Liver (tissue), 3 donors: Measurements from ENCODE around the gene RGS3.

Experiments used
- ATF3 ChIP-seq: IDR thresholded peaks from 2 replicates; pipeline ENCODE4 v1.6.1; 2016; ENCODE audit warnings: antibody characterized with exemption
- CTCF ChIP-seq: fragments of 150-350 bp; IDR thresholded peaks from 2 replicates; pipeline ENCODE4 v1.5.1; 2017; ENCODE audit warnings: improper control_type of control experiment, low read depth, low read length; ENCODE audit not compliant: missing input control
- EGR1 ChIP-seq, 2 donors: IDR thresholded peaks; 2 replicates each; pipeline ENCODE4 v1.6.1; 2016 to 2018; ENCODE audit warnings: antibody characterized with exemption in 2 of 2, low read depth in 2 of 2
- GABPA ChIP-seq, 2 donors: IDR thresholded peaks in 1 of 2; conservative IDR thresholded peaks in 1 of 2; 2 replicates each; pipeline ENCODE4 v1.6.1; 2016; ENCODE audit warnings: antibody characterized with exemption in 2 of 2, mild to moderate bottlenecking in 1 of 2, moderate library complexity in 1 of 2
- JUND ChIP-seq, 2 donors: IDR thresholded peaks; 2 replicates each; pipeline ENCODE4 v1.6.1; 2016; ENCODE audit warnings: antibody characterized with exemption in 2 of 2
- MAX ChIP-seq: IDR thresholded peaks from 2 replicates; pipeline ENCODE4 v1.6.1; 2016; ENCODE audit warnings: antibody characterized with exemption
- NR2F2 ChIP-seq: IDR thresholded peaks from 2 replicates; pipeline ENCODE4 v1.6.1; 2016; ENCODE audit warnings: antibody characterized with exemption
- RAD21 ChIP-seq, 2 donors: IDR thresholded peaks; 2 replicates each; pipeline ENCODE4 v1.6.1; 2016; ENCODE audit warnings: antibody characterized with exemption in 2 of 2, mild to moderate bottlenecking in 2 of 2
- REST ChIP-seq: IDR thresholded peaks from 2 replicates; pipeline ENCODE4 v1.6.1; 2016; ENCODE audit warnings: antibody characterized with exemption, mild to moderate bottlenecking
- SP1 ChIP-seq: IDR thresholded peaks from 2 replicates; pipeline ENCODE4 v1.6.1; 2018; ENCODE audit warnings: antibody characterized with exemption, mild to moderate bottlenecking
- TAF1 ChIP-seq: conservative IDR thresholded peaks from 2 replicates; pipeline ENCODE4 v1.6.1; 2016; ENCODE audit warnings: antibody characterized with exemption, mild to moderate bottlenecking
- ZBTB33 ChIP-seq: IDR thresholded peaks from 2 replicates; pipeline ENCODE4 v1.6.1; 2016; ENCODE audit warnings: antibody characterized with exemption
- donor health status: healthy.
- donor health status: healthy.

GRCh38 chr9:113578882-113579282, 115.4 kb downstream of the RGS3 start:
- TF ChIP-seq REST (no peak), GABPA (IDR thresholded peaks at IDR 0.05 in 1 of 2, conservative IDR thresholded peaks at IDR 0.05 in 1 of 2) (no peak), JUND (IDR thresholded peaks at IDR 0.05) (no peak), EGR1 (IDR thresholded peaks at IDR 0.05; ENCODE audit: low read depth in 2 of 2) (no peak), SP1 (no peak), CTCF (no peak), TAF1 (no peak), RAD21 (IDR thresholded peaks at IDR 0.05) (no peak), ATF3 (no peak), ZBTB33 (no peak), NR2F2 (no peak), MAX (no peak)
